HG02678 (cell line): ENCODE data around the gene PGAP3.
"Not testable (repeated sequence)": the region's sequence is repeated elsewhere in the genome, so short reads cannot be mapped to it uniquely, and the experiment has no call there.

Experiments used
- ATAC-seq: cut with Tn5 transposase; IDR thresholded peaks from one replicate; pipeline ENCODE4 v1.9.1; 2021; ENCODE audit warnings: mild to moderate bottlenecking, moderate library complexity; ENCODE audit not compliant: unreplicated experiment

Gene PGAP3

GRCh38 chr17:39715375-39716072 is 27.7 kb upstream of the PGAP3 start:
- no peak for ATAC-seq

- ATAC-seq: no peak
These were observed 26.4 kb upstream of the PGAP3 start for GRCh38 chr17:39714234-39714633.

GRCh38 chr17:39711851-39712250 is 24.0 kb upstream of the PGAP3 start:
- no peak for ATAC-seq

- ATAC-seq: not testable (repeated sequence)
These were observed 23.2 kb upstream of the PGAP3 start for GRCh38 chr17:39711071-39711470.

- no peak for ATAC-seq
These were observed 22.4 kb upstream of the PGAP3 start for GRCh38 chr17:39709998-39710964.

- no peak for ATAC-seq
These were observed 21.6 kb upstream of the PGAP3 start for GRCh38 chr17:39709319-39709997.

GRCh38 chr17:39706921-39707337 is 19.1 kb upstream of the PGAP3 start:
- ATAC-seq: no peak

- ATAC-seq: no peak
These were observed 18.5 kb upstream of the PGAP3 start for GRCh38 chr17:39706383-39706782.

GRCh38 chr17:39705786-39706348 is 18.0 kb upstream of the PGAP3 start:
- no peak for ATAC-seq

GRCh38 chr17:39704821-39705551 is 17.1 kb upstream of the PGAP3 start:
- no peak for ATAC-seq

- ATAC-seq: no peak
These were observed 16.1 kb upstream of the PGAP3 start for GRCh38 chr17:39703913-39704312.

- peak; percentile 49 for ATAC-seq
These were observed 15.3 kb upstream of the PGAP3 start for GRCh38 chr17:39702901-39703893.

- no peak for ATAC-seq
These were observed 14.0 kb upstream of the PGAP3 start for GRCh38 chr17:39701784-39702422.

- no peak for ATAC-seq
These were observed 13.3 kb upstream of the PGAP3 start for GRCh38 chr17:39701012-39701783.

- no peak for ATAC-seq
These were observed 12.5 kb upstream of the PGAP3 start for GRCh38 chr17:39700148-39700987.

- no peak for ATAC-seq
These were observed 11.9 kb upstream of the PGAP3 start, which contains the start of gene ERBB2 for GRCh38 chr17:39699818-39700147. Gene ERBB2, plus strand, starts transcription at chr17:39700064. Its CDS starts 175 bp downstream, at chr17:39700239.
